Uterus (tissue), 4 donors: ENCODE measurements around the gene IKBIP. TPM values are rescaled to one million over a fixed set of nuclear protein-coding genes. Genes with fewer than 3 reads are reported as not detected.
"Not testable (repeated sequence)": the region's sequence is repeated elsewhere in the genome, so short reads cannot be mapped to it uniquely, and the experiment has no call there.

ENCODE experiments used
- DNase-seq, 2 donors: peaks; one replicate each; pipeline ENCODE4 v3.0.0-alpha.2; 2019 to 2020
- H3K27ac ChIP-seq, 2 donors: fragments of 200-600 bp; sonication (generic); 1 replicate in 1 of 2; 2 replicates in 1 of 2; pipeline ENCODE4 v1.5.1; 2016 to 2018
- H3K27me3 ChIP-seq, 2 donors: fragments of 200-600 bp; sonication (generic); one replicate each; pipeline ENCODE4 v1.5.1; 2018 to 2019; ENCODE audit warnings: control low read depth in 1 of 2
- H3K36me3 ChIP-seq, 2 donors: fragments of 200-600 bp; sonication (generic); one replicate each; pipeline ENCODE4 v1.5.1; 2019; ENCODE audit warnings: control low read depth in 1 of 2
- H3K4me1 ChIP-seq, 2 donors: fragments of 200-600 bp; sonication (generic); one replicate each; pipeline ENCODE4 v1.5.1; 2018 to 2019; ENCODE audit warnings: control low read depth in 1 of 2
- H3K4me3 ChIP-seq, 2 donors: fragments of 200-600 bp; sonication (generic); 1 replicate in 1 of 2; 2 replicates in 1 of 2; pipeline ENCODE4 v1.5.1; 2018 to 2019; ENCODE audit warnings: mild to moderate bottlenecking in 1 of 2
- H3K9me3 ChIP-seq, 2 donors: fragments of 200-600 bp; sonication (generic); one replicate each; pipeline ENCODE4 v1.5.1; 2019; ENCODE audit warnings: control low read depth in 1 of 2
- CTCF ChIP-seq, 4 experiments: fragments of 200-600 bp in 2 of 4; fragments of 450-650 bp in 2 of 4; sonication (generic) in 2 of 4; IDR thresholded peaks; one replicate each; pipeline ENCODE4 v1.5.1; 2016 to 2019; ENCODE audit warnings: antibody characterized with exemption in 4 of 4, mild to moderate bottlenecking in 2 of 4, moderate library complexity in 1 of 4
- POLR2A ChIP-seq, 2 donors: fragments of 450-650 bp; IDR thresholded peaks; one replicate each; pipeline ENCODE4 v1.6.1; 2016; ENCODE audit warnings: antibody characterized with exemption in 2 of 2, mild to moderate bottlenecking in 1 of 2, moderate library complexity in 1 of 2
- intact Hi-C: fragments of 100-400 bp; cut with DNase I; formaldehyde crosslinking; loops from one replicate; pipeline ENCODE4 v1.15.1; 2023; ENCODE audit warnings: low total_unique reads
- small RNA-seq: library from RNA; depleted of rRNA; stranded (forward); fragments of <200 nt; gene quantifications from one replicate; pipeline ENCODE3, GENCODE V24; 2016
- total RNA-seq, 4 donors: library from RNA; depleted of rRNA in 3 of 4; stranded (reverse); fragments of >200 nt in 3 of 4; gene quantifications; one replicate each; pipeline versions ENCODE4 v1.1.0 to v1.2.4, GENCODE V29; 2014 to 2023
- donor health status: DM: yes; HTN: yes; CAD: no.

The IKBIP gene
- total RNA-seq, 4 donors from 2014 or later, result 11.8 to 37.3 (median 18.0) TPM

- no peak for TF ChIP-seq POLR2A (IDR thresholded peaks at IDR 0.05)
- no peak for DNase-seq
- no peaks in the 10 kb centered on the region for H3K9me3 ChIP-seq
- intact Hi-C loops, result no loop called here
- H3K27ac ChIP-seq, result no peak overlapping the region
- H3K36me3 ChIP-seq, result no peaks in the 10 kb centered on the region
- H3K4me3 ChIP-seq, result no peak overlapping the region
- H3K4me1 ChIP-seq, result no peaks in the 10 kb centered on the region
- H3K27me3 ChIP-seq, result no peaks in the 10 kb centered on the region
Observed at GRCh38 chr12:98579347-98579746, 65.2 kb downstream of the IKBIP start.

GRCh38 chr12:98578821-98579220 lies 65.8 kb downstream of the IKBIP start:
- H3K27ac ChIP-seq, result no peak overlapping the region
- TF ChIP-seq CTCF (IDR thresholded peaks at IDR 0.05), result no peak
- no peak for TF ChIP-seq POLR2A (IDR thresholded peaks at IDR 0.05)
- no peaks in the 10 kb centered on the region for H3K4me1 ChIP-seq
- no peaks in the 10 kb centered on the region for H3K9me3 ChIP-seq
- no peak overlapping the region for H3K4me3 ChIP-seq
- intact Hi-C loops, result no loop called here
- no peak for DNase-seq
- H3K27me3 ChIP-seq, result no peaks in the 10 kb centered on the region
- no peaks in the 10 kb centered on the region for H3K36me3 ChIP-seq

- Histone ChIP-seq H3K27ac (no peak overlapping the region), H3K4me3 (no peak overlapping the region), H3K4me1 (no peaks in the 10 kb centered on the region), H3K27me3 (no peaks in the 10 kb centered on the region), H3K36me3 (no peaks in the 10 kb centered on the region), H3K9me3 (no peaks in the 10 kb centered on the region)
- intact Hi-C loops, result no loop called here
- DNase-seq, result no peak
- no peak for TF ChIP-seq POLR2A (IDR thresholded peaks at IDR 0.05)
- no peak for TF ChIP-seq CTCF (IDR thresholded peaks at IDR 0.05)
Observed at GRCh38 chr12:98578392-98578791, 66.2 kb downstream of the IKBIP start.

- H3K27me3 ChIP-seq, H3K4me3 ChIP-seq, H3K27ac ChIP-seq, intact Hi-C loops, H3K36me3 ChIP-seq, DNase-seq, H3K9me3 ChIP-seq, H3K4me1 ChIP-seq: not testable (repeated sequence)
Observed at GRCh38 chr12:98576795-98577194, 67.8 kb downstream of the IKBIP start.

GRCh38 chr12:98575013-98575412 lies 69.6 kb downstream of the IKBIP start:
- Histone ChIP-seq H3K4me3 (no peak overlapping the region), H3K27ac (no peak overlapping the region), H3K36me3 (no peaks in the 10 kb centered on the region), H3K27me3 (no peaks in the 10 kb centered on the region), H3K9me3 (no peaks in the 10 kb centered on the region), H3K4me1 (no peaks in the 10 kb centered on the region)
- DNase-seq, result no peak
- intact Hi-C loops, result no loop called here
- TF ChIP-seq POLR2A (IDR thresholded peaks at IDR 0.05) (no peak), CTCF (IDR thresholded peaks at IDR 0.05) (no peak)

Small RNAs within 50 kb of the gene (small RNA-seq; reads per million reads assigned to genes)
- gene SNORA53, result 16.8 reads per million, percentile 91 among the genes with 10 or more reads in this experiment

Other genes starting within 250 kb of the IKBIP start
- gene TMPO, start 129.2 kb downstream of the IKBIP start, total RNA-seq, result 100 to 1,000 TPM in 1 of 4 donors, 10 to 100 TPM in 3; 59.7 to 256 (median 93.8) TPM
- 100 to 1,000 TPM; 283 to 701 (median 315) TPM for gene SLC25A3, start 51.1 kb downstream of the IKBIP start, total RNA-seq
- 10 to 100 TPM in 3 of 4 donors, 1 to 10 TPM in 1; 4.6 to 57.8 (median 14.6) TPM for gene APAF1, start 502 bp upstream of the IKBIP start, total RNA-seq